Tibial nerve (tissue), 3 donors: ENCODE measurements around the gene HNRNPDL.
"Not testable (repeated sequence)": the region's sequence is repeated elsewhere in the genome, so short reads cannot be mapped to it uniquely, and the experiment has no call there.

Experiments used
- CTCF ChIP-seq, 5 experiments: fragments of 200-600 bp in 3 of 5; fragments of 450-650 bp in 2 of 5; sonication (generic) in 3 of 5; IDR thresholded peaks; one replicate each; pipeline ENCODE4 v1.5.1; 2016 to 2019; ENCODE audit warnings: antibody characterized with exemption in 5 of 5, mild to moderate bottlenecking in 3 of 5, moderate library complexity in 2 of 5
- POLR2A ChIP-seq, 2 donors: fragments of 450-650 bp; IDR thresholded peaks; one replicate each; pipeline ENCODE4 v1.6.1; 2017; ENCODE audit warnings: antibody characterized with exemption in 2 of 2, mild to moderate bottlenecking in 2 of 2, moderate library complexity in 2 of 2

GRCh38 chr4:82386312-82386711, 44.0 kb downstream of the HNRNPDL start:
- TF ChIP-seq CTCF, POLR2A (IDR thresholded peaks at IDR 0.05): not testable (repeated sequence)
